Right renal cortex interstitium (tissue), 3 donors: ENCODE data around the gene OR10V1. TPM values are rescaled to one million over a fixed set of nuclear protein-coding genes. Genes with fewer than 3 reads are reported as not detected.
"Not testable (repeated sequence)": the region's sequence is repeated elsewhere in the genome, so short reads cannot be mapped to it uniquely, and the experiment has no call there.

Experiments
- DNase-seq, 3 donors: peaks; one replicate each; pipeline ENCODE4 v3.0.0-alpha.2; 2013; ENCODE audit warnings: low read depth in 3 of 3, low spot score in 2 of 3
- polyA plus RNA-seq, 3 donors: library from polyadenylated mRNA; unstranded; fragments of 120-200 nt; gene quantifications; one replicate each; pipeline ENCODE4 v1.2.1, GENCODE V29; 2013; ENCODE audit not compliant: insufficient read length in 3 of 3

The OR10V1 gene
- polyA plus RNA-seq, 3 donors = not detected

DNA sequence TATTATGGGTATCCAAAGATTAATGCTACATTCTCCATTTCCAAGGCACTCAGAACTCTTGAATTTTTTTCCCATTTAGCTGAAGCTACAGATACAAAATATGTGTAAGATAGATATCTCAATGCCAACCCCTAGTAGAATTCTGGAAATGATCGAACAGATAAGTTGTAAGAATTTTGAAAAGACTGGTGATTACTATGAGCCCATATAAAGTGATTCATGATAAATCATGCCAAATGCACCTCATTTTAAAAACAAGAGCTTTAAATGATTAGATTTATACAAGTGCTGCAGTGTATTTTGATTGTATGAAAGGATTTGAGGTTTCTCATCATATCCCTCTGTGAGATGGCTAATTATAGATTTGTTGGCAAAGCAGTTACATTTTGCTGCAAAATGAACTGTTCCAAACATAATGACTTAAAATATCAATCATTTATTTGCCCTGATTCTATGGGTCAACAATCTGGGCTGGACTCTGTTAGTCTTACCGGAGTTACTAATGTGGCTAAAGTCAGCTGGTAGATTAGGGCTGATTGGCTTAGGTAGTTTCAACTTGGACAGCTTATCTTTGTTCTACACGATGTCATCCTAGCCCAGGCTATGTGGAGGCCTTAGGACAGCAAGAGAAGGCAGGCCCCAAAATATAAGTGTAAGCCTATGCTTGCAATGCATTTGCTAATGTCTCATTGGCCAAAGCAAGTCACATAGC is 3.4 kb downstream of the OR10V1 start:
- DNase-seq = no peak

DNA sequence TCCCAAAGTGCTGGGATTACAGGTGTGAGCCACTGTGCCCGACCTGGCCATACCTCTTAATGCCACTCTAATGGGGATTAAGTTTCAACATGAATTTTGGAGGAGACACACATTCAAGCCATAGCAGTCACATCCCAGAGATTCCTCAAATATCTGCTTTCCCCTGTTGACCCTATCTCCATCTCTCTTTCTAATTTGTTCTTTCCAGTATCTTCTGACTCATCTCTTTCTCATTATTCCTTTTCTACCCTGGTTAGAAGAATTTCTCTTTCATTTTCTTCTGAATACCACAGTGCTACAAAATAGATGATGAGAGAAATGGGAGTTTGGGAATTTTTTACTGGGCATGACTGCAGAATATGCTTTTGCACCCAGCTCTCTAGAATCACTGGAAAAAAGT is 5.1 kb downstream of the OR10V1 start:
- no peak for DNase-seq

DNA sequence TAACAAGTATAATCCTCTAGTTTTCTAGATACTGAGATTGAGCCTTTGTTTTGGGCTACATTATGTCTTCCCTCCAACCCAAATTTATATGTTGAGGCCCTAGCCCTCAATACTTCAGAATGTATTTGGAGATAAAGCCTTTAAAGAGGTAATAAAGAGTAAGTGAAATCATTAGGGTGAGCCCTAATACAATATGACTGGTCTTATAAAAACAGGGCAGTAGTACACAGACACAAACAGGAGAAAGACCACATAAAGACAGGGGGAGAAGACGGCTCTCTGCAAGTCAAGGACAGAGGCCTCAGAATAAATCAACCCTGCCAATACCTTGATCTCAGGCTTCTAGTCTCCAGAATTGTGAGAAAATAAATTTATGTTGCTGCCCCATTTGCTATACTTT is 6.3 kb downstream of the OR10V1 start:
- no peak for DNase-seq

DNA sequence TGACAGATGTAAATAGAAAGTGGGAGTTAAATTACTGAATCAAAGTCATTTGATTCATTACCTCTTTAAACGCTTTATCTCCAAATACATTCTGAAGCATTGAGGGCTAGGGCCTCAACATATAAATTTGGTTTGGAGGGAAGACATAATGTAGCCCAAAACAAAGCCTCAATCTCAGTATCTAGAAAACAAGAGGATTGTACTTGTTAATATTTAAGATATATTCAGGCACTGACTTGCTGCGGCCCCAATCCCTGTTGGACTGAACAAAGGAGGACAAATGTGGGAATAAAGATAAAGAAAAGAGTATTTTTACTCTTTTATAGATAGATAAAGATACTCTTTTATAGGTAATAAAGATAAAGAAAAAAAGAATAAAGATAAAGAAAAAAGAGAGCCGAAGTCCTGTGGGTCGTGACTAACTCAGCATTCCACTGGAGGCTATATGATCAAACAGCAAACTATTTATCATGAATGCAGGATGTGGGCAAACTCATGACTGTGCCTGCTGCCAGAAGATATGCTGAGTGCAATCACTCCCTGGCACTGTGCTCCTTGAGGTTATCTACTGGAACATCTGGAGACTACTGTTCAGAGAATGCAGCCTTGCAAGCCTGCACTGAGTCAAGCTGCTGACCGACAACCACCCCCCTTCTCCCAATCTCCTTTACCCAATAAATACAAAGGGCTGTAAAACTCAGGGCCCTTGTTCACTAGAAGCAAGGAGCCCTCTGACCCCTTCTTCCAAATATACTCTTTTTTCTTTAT is 6.9 kb downstream of the OR10V1 start:
- no peak for DNase-seq

DNA sequence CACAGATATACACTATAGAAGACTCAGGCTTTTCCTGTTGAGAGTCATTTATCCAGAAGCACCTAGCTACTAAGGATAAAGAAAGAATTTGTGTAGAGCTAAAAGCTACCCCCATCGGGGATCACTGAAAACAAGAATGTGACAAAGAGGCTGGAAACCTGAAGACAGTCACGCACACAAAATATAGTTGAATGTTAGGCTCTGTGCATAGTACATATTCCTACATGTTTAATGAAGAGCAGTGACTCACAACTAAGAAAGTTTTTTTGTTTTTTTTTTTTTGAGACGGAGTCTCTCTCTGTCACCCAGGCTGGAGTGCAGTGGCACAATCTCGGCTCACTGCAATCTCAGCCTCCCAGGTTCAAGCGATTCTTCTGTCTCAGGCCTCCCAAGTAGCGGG is 8.4 kb downstream of the OR10V1 start:
- DNase-seq = no peak

DNA sequence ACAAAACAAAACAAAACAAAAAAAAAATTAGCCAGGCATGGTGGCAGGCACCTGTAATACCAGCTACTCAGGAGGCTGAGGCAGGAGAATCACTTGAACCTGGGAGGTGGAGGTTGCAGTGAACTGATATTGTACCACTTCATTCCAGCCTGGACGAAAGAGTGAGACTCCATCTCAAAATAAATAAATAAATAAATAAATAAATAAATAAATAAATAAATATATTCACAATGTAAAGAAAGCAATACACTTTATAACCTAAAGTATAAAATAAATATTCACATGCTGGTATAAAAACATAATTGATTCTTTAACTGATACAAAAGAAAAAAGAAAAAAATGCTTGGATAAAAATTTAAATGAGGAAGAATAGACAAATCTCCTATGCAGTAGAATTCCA is 10.1 kb downstream of the OR10V1 start:
- DNase-seq = not testable (repeated sequence)

DNA sequence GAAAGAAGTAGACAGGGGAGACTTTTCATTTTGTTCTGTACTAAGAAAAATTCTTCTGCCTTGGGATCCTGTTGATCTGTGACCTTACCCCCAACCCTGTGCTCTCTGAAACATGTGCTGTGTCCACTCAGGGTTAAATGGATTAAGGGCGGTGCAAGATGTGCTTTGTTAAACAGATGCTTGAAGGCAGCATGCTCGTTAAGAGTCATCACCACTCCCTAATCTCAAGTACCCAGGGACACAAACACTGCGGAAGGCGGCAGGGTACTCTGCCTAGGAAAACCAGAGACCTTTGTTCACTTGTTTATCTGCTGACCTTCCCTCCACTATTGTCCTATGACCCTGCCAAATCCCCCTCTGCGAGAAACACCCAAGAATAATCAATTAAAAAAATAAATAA is 13.5 kb downstream of the OR10V1 start:
- not testable (repeated sequence) for DNase-seq

DNA sequence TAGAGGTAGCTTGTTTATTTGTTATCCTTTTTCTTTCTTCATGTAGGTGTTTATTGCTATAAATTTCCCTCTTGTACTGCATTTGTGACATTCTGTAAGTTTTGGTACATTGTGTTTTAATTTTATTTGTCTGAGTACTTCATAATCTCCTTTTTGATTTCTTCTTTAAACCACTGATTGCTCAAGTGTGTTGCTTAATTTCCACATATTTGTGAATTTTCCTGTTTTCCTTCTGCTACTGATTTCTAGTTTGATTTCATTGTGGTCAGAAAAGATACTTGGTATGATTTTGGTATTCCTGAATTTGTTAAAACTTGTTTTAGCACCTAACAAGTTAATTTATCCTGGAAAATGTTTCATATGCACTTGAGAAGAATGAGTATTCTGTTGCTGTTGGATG is 15.1 kb downstream of the OR10V1 start:
- no peak for DNase-seq

DNA sequence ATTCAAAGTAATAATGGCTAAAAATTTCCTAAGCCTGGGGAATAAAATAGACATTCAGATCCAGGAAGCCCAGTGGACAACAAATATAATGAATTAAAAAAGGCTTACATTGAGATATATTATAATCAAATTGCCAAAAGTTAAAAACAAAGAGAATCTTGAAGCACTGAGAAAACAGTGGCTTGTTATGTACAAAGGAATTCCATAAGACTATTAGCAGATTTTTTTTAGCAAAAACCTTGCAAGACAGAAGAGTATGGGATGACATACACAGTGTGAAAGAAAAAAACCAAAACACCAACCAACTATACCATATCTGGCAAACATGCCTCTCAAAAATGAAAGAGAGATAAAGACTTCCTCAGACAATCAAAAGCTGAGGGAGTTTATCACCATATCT is 20.7 kb downstream of the OR10V1 start:
- DNase-seq = no peak

DNA sequence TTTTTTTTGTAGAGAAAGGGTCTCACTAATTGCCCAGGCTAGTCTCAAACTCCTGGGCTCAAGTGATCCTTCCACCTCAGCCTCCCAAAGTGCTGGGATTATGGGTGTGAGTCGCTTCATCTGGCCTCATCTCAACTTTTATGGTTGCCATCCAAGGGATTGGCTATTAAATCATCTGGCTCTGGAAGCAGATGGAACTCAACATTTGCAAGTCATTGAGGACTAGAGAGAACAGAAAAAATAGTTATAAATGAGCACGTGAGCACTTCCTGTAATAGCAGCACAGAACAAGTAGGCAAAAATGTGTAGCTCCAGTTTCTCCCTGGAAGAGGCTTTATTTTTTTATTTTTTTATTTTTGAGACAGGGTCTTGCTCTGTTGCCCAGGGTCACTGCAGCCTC is 22.5 kb downstream of the OR10V1 start:
- DNase-seq = no peak

DNA sequence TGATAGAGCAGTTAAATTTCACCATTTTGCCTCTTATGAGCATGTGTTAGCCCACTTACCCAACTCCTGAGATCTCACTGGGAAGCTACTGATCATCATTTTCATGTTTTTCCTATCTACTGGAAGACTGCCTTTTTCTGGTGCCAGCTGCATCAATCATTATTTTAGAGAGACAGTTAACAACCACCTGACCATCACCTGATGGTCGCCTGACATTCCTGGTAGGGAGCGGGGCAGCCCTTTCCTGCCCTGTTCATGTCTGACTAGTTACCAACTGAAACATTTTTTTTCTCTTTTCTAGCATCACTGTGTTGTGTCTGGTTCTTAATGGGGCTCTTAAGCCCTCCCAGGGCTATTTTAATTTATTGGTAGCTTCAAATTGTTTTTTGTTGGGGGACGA is 24.6 kb downstream of the OR10V1 start:
- no peak for DNase-seq

DNA sequence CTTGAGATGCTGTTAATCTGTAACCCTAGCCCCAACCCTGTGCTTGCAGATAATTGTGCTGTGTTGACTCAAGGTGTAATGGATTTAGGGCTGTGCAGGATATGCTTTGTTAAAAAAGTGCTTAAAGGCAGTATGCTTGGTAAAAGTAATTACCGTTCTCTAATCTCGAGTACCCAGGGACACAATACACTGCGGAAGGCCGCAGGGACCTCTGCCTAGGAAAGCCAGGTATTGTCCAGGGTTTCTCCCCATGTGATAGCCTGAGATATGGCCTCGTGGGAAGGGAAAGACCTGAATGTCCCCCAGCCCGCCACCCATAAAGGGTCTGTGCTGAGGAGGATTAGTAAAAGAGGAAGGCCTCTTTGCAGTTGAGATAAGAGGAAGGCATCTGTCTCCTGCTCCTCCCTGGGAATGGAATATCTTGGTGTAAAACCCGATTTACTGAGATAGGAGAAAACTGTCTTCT is 32.4 kb downstream of the OR10V1 start:
- DNase-seq = not testable (repeated sequence)

DNA sequence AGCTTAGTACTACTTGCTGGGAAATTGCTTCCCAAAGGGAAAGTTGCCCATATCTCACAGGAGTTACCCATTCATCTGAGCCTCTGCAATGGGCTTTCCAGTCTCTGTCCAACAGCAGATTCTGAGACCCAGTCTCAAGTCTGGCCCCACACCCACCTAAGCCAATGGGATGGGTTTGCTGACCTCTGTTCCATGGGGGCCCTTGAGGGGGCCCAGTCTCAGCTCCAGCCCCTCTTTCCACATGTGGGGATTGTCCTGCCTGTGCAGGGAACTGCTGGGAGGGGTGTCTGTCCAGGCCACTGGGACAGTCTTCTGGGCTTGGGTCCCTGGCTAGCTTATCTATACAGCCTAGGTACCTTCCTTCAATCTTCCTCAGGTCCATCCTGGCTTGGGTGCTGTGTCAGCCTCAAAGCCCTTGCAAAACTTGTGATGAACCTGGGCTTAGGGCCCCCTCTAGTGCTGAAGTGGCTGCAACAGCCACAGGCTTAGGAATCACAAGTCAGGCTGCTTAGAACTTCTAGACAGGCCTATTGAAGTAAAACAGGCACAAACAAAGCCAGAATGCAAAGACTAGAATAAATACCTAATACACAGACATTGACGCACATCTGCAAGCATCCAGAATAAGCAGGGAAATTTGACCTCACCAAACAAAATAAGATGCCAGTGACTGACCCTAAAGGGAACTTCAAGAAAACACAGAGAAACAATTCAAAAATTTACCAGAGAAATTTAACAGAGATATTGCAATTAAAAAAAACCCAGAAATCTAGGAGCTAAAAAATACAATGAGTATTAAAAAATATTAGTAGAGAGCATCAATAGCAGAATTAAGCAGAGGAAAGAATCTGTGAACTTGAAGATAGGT is 33.1 kb downstream of the OR10V1 start:
- DNase-seq = no peak

DNA sequence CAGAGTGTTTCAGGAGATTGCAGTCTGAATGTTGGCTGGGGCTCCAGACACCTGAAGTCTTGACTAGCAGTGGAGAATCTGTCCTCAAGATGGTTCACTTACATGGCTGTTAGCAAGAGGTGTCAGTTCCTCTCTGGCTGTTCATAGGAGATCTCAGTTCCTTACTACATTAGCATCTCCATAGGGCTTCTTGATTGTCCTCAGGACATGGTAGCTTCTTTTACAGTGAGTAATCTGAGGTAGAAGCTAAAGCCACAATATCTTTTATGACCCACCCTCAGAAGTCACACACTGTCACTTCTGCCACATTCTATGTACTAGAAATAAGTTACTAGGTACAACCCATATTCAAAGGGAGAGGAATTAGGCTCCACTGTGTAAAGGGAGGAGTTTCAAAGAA is 34.3 kb downstream of the OR10V1 start:
- no peak for DNase-seq

DNA sequence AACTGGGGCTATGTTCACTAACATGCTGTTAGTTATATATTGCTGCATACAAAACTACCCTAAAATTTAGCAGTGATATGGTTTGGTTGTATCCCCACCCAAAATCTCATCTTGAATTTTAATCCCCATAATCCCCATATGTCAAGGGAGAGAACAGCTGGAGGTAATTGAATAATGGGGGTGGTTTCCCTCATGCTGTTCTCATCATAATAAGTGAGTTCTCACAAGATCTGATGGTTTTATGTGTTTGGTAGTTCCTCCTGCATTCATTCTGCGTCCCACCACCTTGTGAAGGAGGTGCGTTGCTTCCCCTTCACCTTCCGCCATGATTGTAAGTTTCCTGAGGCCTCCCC is 34.9 kb downstream of the OR10V1 start:
- DNase-seq = no peak

DNA sequence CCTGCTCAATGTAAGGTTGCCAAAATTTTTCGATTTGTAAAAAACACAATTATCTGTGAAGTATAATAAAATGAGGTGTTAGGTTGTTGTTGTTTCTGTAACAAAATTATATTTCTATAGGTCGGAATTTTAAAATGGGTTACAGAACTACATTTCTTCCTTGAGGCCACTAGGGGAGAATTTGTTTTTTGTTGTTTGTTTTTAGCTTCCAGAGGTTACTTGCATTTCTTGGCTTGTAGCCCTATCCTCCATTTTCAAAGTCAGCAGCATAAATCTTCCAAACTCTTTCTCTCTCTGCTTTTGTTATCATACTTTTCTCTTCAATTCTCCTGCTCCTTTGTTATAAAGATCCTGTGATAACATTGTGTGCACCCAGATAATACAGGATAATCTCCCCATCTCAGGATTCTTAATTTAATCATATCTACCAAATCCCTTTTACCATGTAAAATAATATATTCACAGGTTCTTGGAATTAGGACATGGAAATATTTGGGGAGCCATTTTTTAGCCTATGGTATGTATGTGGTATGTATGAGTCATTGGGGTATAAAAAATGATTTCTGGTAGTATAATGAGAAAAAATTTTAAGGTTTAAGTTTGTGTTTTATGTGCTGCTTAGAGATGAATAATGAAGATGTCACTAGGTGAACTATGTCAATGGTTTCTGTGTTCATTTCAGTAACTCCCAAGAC is 35.4 kb downstream of the OR10V1 start:
- DNase-seq = no peak

DNA sequence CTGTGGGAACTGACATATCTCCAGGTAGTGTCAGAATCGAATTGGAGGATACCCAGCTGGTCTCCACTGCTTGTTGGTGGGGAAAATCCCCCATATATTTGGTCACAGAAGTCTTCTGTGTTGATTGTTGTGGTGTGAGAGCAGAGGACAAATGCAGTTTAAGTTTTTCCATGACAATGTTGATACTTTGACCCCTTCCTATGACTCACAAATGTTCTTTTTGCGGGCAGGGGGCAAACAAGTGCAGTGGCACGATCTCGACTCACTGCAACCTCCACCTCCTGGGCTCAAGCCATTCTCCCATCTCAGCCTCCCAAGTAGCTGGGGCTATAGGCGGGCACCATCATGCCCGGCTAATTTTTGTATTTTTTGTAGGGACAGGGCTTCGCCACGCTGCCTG is 37.4 kb downstream of the OR10V1 start:
- DNase-seq = no peak

DNA sequence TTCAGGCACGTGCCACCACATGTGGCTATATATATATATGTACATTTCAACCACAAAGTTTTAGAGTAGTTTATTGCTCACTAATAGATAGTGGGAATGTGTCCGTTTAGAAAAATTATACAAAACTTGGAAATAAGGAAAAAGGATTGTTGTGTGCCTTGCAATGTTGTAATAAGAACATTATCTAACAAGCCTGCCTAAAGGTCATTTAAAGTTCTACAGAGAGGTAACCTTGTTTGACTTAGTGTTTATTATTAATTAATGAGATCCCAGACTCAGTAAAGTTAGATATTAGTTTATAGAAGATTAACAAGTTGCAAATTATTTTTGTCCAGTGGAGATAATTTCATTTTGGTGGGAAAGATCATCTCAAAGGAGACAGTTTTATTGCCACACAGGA is 39.4 kb downstream of the OR10V1 start:
- DNase-seq = no peak

DNA sequence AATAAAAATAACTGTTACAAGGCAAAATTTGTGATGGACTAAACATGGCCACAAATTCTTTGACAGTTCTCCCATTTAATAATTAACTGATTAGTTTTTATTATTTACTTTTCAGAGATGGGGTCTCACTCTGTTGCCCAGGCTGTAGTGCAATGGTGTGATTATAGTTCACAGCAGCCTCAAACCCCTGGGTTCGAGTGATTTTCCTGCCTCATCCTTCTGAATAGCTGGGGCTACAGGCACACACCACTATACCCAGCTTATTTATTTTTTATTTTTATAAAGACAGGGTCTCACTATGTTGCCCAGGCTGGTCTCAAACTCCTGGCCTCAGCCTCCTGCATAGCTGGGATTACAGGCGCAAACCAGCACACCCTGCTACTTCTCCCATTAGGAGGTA is 40.4 kb downstream of the OR10V1 start:
- no peak for DNase-seq

DNA sequence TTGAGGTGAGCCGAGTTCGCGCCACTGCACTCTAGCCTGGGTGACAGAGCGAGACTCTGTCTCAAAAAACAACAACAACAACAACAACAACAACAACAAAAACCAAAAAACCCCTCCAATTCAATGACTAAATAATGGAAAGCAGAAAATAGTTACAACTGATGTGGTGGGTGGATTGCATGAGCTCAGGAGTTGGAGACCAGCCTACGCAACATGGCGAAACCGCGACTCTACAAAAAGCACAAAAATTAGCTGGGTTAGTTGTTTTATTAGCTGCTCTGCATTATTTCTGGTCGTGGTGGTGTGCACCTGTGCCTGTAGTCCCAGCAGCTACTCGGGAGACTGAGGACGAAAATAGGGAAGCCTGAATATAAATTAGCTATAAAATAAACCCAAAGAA is 42.2 kb downstream of the OR10V1 start:
- no peak for DNase-seq

DNA sequence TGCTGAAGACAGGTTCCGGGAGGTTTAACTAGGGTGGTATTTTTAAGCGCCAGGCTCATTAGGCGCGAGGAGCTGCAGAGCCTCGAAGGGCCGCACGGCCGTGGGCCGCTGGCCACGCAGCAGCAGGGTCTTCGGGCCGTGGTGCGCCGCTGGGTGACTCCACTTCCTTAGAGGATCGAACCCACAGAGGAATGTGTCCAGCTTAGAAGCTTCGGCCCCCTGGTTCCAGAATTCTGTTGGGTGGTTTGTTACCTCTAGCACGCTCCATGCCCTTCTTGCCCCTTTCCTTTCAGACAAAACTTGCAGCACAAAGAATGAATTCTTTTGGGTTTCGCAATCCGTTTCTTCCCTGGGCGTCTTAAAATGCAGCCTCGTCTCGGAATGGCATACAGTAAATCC is 44.0 kb downstream of the OR10V1 start:
- DNase-seq = no peak
